ENCODE data around the gene DOCK1.

Gene DOCK1

GRCh38 chr10:127458829-127459228, 553.6 kb downstream of the DOCK1 start:
- H3K4me1 ChIP-seq (ENCODE audit: low read length) = no peaks in the 10 kb centered on the region
- TF ChIP-seq EZH2 (optimal IDR thresholded peaks at IDR 0.05; ENCODE audit: low read depth, low read length) = no peak
- no peak for TF ChIP-seq EZH2phosphoT487 (IDR thresholded peaks at IDR 0.05; ENCODE audit: low read length)
- no peak for TF ChIP-seq CTCF (IDR thresholded peaks at IDR 0.05; ENCODE audit: low read length)
- H4K20me1 ChIP-seq (ENCODE audit: insufficient read depth, low read length) = no peaks in the 10 kb centered on the region
- no peak overlapping the region for H3K9ac ChIP-seq (ENCODE audit: low read length)
- no peaks in the 10 kb centered on the region for H3K36me3 ChIP-seq (replicated peaks; ENCODE audit: insufficient read depth, low read length)
- H3K27me3 ChIP-seq (replicated peaks; ENCODE audit: insufficient read depth, low read length) = no peaks in the 10 kb centered on the region
- no peak overlapping the region for H2AFZ ChIP-seq (ENCODE audit: low read length)
- no peak overlapping the region for H3K27ac ChIP-seq (ENCODE audit: low read length)
- H3K79me2 ChIP-seq (ENCODE audit: low read length) = no peaks in the 10 kb centered on the region
- H3K9me3 ChIP-seq (replicated peaks; ENCODE audit: insufficient read depth, low read length) = no peaks in the 10 kb centered on the region
- no peak overlapping the region for H3K4me3 ChIP-seq (ENCODE audit: low read length)
- no peak for DNase-seq
- no peaks in the 10 kb centered on the region for H3F3A ChIP-seq (ENCODE audit: insufficient read depth, low read length)
- H3K9me2 ChIP-seq (replicated peaks; ENCODE audit: insufficient read depth, low read length) = no peaks in the 10 kb centered on the region
- H3K4me2 ChIP-seq (ENCODE audit: low read depth, low read length) = no peak overlapping the region

- Histone ChIP-seq H3K9ac (ENCODE audit: low read length) (no peak overlapping the region), H3F3A (ENCODE audit: insufficient read depth, low read length) (no peaks in the 10 kb centered on the region), H3K36me3 (replicated peaks; ENCODE audit: insufficient read depth, low read length) (no peaks in the 10 kb centered on the region), H3K9me3 (replicated peaks; ENCODE audit: insufficient read depth, low read length) (no peaks in the 10 kb centered on the region), H3K9me2 (replicated peaks; ENCODE audit: insufficient read depth, low read length) (no peaks in the 10 kb centered on the region), H3K27me3 (replicated peaks; ENCODE audit: insufficient read depth, low read length) (no peaks in the 10 kb centered on the region), H3K4me2 (ENCODE audit: low read depth, low read length) (no peak overlapping the region), H3K79me2 (ENCODE audit: low read length) (no peaks in the 10 kb centered on the region), H3K4me3 (ENCODE audit: low read length) (no peak overlapping the region), H3K4me1 (ENCODE audit: low read length) (no peaks in the 10 kb centered on the region), H2AFZ (ENCODE audit: low read length) (no peak overlapping the region), H3K27ac (ENCODE audit: low read length) (no peak overlapping the region), H4K20me1 (ENCODE audit: insufficient read depth, low read length) (no peaks in the 10 kb centered on the region)
- no peak for DNase-seq
- TF ChIP-seq CTCF (IDR thresholded peaks at IDR 0.05; ENCODE audit: low read length) (no peak), EZH2 (optimal IDR thresholded peaks at IDR 0.05; ENCODE audit: low read depth, low read length) (no peak)
Observed at GRCh38 chr10:127459918-127460317, 554.7 kb downstream of the DOCK1 start.

GRCh38 chr10:127462643-127463295, 557.5 kb downstream of the DOCK1 start:
- Histone ChIP-seq H3K36me3 (replicated peaks; ENCODE audit: insufficient read depth, low read length) (no peaks in the 10 kb centered on the region), H3K4me3 (ENCODE audit: low read length) (no peak overlapping the region), H3K9me2 (replicated peaks; ENCODE audit: insufficient read depth, low read length) (no peaks in the 10 kb centered on the region), H3K27ac (ENCODE audit: low read length) (no peak overlapping the region), H3F3A (ENCODE audit: insufficient read depth, low read length) (no peaks in the 10 kb centered on the region), H3K27me3 (replicated peaks; ENCODE audit: insufficient read depth, low read length) (peaks cover 17% of the 10 kb centered on the region), H4K20me1 (ENCODE audit: insufficient read depth, low read length) (no peaks in the 10 kb centered on the region), H3K9ac (ENCODE audit: low read length) (no peak overlapping the region), H3K9me3 (replicated peaks; ENCODE audit: insufficient read depth, low read length) (no peaks in the 10 kb centered on the region), H3K4me2 (ENCODE audit: low read depth, low read length) (no peak overlapping the region), H2AFZ (ENCODE audit: low read length) (no peak overlapping the region), H3K79me2 (ENCODE audit: low read length) (no peaks in the 10 kb centered on the region), H3K4me1 (ENCODE audit: low read length) (no peaks in the 10 kb centered on the region)
- no peak for DNase-seq
- TF ChIP-seq EZH2phosphoT487 (IDR thresholded peaks at IDR 0.05; ENCODE audit: low read length) = no peak
- TF ChIP-seq EZH2 (optimal IDR thresholded peaks at IDR 0.05; ENCODE audit: low read depth, low read length) = no peak
- TF ChIP-seq CTCF (IDR thresholded peaks at IDR 0.05; ENCODE audit: low read length) = no peak

Data from MM.1S (cell line).